ENCODE results near the gene SHISA9. TPM values are rescaled to one million over a fixed set of nuclear protein-coding genes. Genes with fewer than 3 reads are reported as not detected.
A peak's percentile ranks its signal among the peaks of the same experiment; 100 is the strongest.

The SHISA9 gene
- total and polyA plus RNA-seq, 5 donors from 2014 or later, result not detected

- no peak overlapping the region for H3K4me3 Mint-ChIP-seq
- Histone ChIP-seq H3K27ac (ENCODE audit: insufficient read depth, low read length, poor library complexity, severe bottlenecking) (no peak overlapping the region), H3K9me3 (ENCODE audit: control insufficient read depth in 2 of 2, low read length in 2 of 2) (no peaks in the 10 kb centered on the region), H3K4me3 (ENCODE audit: low read depth, low read length) (no peak overlapping the region), H3K36me3 (ENCODE audit: control insufficient read depth, insufficient read depth, low read length) (no peaks in the 10 kb centered on the region), H3K27me3 (ENCODE audit: control insufficient read depth, insufficient read depth, low read length) (no peaks in the 10 kb centered on the region), H3K4me1 (ENCODE audit: control insufficient read depth, insufficient read depth, low read length, poor library complexity, severe bottlenecking) (no peaks in the 10 kb centered on the region)
- no peak for ATAC-seq (ENCODE audit: low read depth in 2 of 2)
- H3K9me3 Mint-ChIP-seq, result peaks cover 0 to 8% (median 5%) of the 10 kb centered on the region in 7 donors
- no peaks in the 10 kb centered on the region for H3K4me1 Mint-ChIP-seq
- DNase-seq, result no peak
- H3K36me3 Mint-ChIP-seq, result no peaks in the 10 kb centered on the region
- no peak overlapping the region for H3K27ac Mint-ChIP-seq
- no peaks in the 10 kb centered on the region for H3K27me3 Mint-ChIP-seq
Observed at GRCh38 chr16:13080531-13080930, 179.1 kb downstream of the SHISA9 start.

GRCh38 chr16:13081825-13082331 is 180.5 kb downstream of the SHISA9 start:
- Mint-ChIP-seq H3K4me3 (no peak overlapping the region), H3K4me1 (no peaks in the 10 kb centered on the region), H3K27me3 (no peaks in the 10 kb centered on the region), H3K36me3 (no peaks in the 10 kb centered on the region), H3K9me3 (peaks cover 0 to 10% (median 4%) of the 10 kb centered on the region in 7 donors), H3K27ac (no peak overlapping the region)
- no peak overlapping the region for H3K4me3 ChIP-seq (ENCODE audit: low read depth, low read length)
- no peaks in the 10 kb centered on the region for H3K27me3 ChIP-seq (ENCODE audit: control insufficient read depth, insufficient read depth, low read length)
- H3K27ac ChIP-seq (ENCODE audit: insufficient read depth, low read length, poor library complexity, severe bottlenecking), result no peak overlapping the region
- ATAC-seq (ENCODE audit: low read depth in 2 of 2) (no peak), DNase-seq (no peak)
- no peaks in the 10 kb centered on the region for H3K9me3 ChIP-seq (ENCODE audit: control insufficient read depth in 2 of 2, low read length in 2 of 2)
- no peaks in the 10 kb centered on the region for H3K36me3 ChIP-seq (ENCODE audit: control insufficient read depth, insufficient read depth, low read length)
- H3K4me1 ChIP-seq (ENCODE audit: control insufficient read depth, insufficient read depth, low read length, poor library complexity, severe bottlenecking), result no peaks in the 10 kb centered on the region

- Histone ChIP-seq H3K4me1 (ENCODE audit: control insufficient read depth, insufficient read depth, low read length, poor library complexity, severe bottlenecking) (no peaks in the 10 kb centered on the region), H3K27ac (ENCODE audit: insufficient read depth, low read length, poor library complexity, severe bottlenecking) (no peak overlapping the region), H3K9me3 (ENCODE audit: control insufficient read depth in 2 of 2, low read length in 2 of 2) (no peaks in the 10 kb centered on the region), H3K36me3 (ENCODE audit: control insufficient read depth, insufficient read depth, low read length) (no peaks in the 10 kb centered on the region), H3K4me3 (ENCODE audit: low read depth, low read length) (no peak overlapping the region), H3K27me3 (ENCODE audit: control insufficient read depth, insufficient read depth, low read length) (no peaks in the 10 kb centered on the region)
- Mint-ChIP-seq H3K27ac (no peak overlapping the region), H3K9me3 (peaks cover 1 to 10% (median 5%) of the 10 kb centered on the region in 7 donors), H3K4me3 (no peak overlapping the region), H3K36me3 (no peaks in the 10 kb centered on the region), H3K27me3 (no peaks in the 10 kb centered on the region), H3K4me1 (no peaks in the 10 kb centered on the region)
- DNase-seq (no peak), ATAC-seq (ENCODE audit: low read depth in 2 of 2) (no peak)
Observed at GRCh38 chr16:13083681-13084080, 182.3 kb downstream of the SHISA9 start.

- H3K9me3 Mint-ChIP-seq, result peaks cover 1 to 15% (median 5%) of the 10 kb centered on the region in 7 donors
- DNase-seq (no peak), ATAC-seq (ENCODE audit: low read depth in 2 of 2) (no peak)
- no peak overlapping the region for H3K4me3 Mint-ChIP-seq
- no peaks in the 10 kb centered on the region for H3K27me3 Mint-ChIP-seq
- H3K4me1 Mint-ChIP-seq, result no peaks in the 10 kb centered on the region
- Histone ChIP-seq H3K36me3 (ENCODE audit: control insufficient read depth, insufficient read depth, low read length) (no peaks in the 10 kb centered on the region), H3K27ac (ENCODE audit: insufficient read depth, low read length, poor library complexity, severe bottlenecking) (no peak overlapping the region), H3K27me3 (ENCODE audit: control insufficient read depth, insufficient read depth, low read length) (no peaks in the 10 kb centered on the region), H3K4me3 (ENCODE audit: low read depth, low read length) (no peak overlapping the region), H3K4me1 (ENCODE audit: control insufficient read depth, insufficient read depth, low read length, poor library complexity, severe bottlenecking) (no peaks in the 10 kb centered on the region), H3K9me3 (ENCODE audit: control insufficient read depth in 2 of 2, low read length in 2 of 2) (no peaks in the 10 kb centered on the region)
- H3K36me3 Mint-ChIP-seq, result no peaks in the 10 kb centered on the region
- no peak overlapping the region for H3K27ac Mint-ChIP-seq
Observed at GRCh38 chr16:13084331-13084730, 182.9 kb downstream of the SHISA9 start.

GRCh38 chr16:13093661-13094060 is 192.3 kb downstream of the SHISA9 start:
- Histone ChIP-seq H3K9me3 (ENCODE audit: control insufficient read depth in 2 of 2, low read length in 2 of 2) (peaks cover 0 to 2% of the 10 kb centered on the region in 2 experiments), H3K4me1 (ENCODE audit: control insufficient read depth, insufficient read depth, low read length, poor library complexity, severe bottlenecking) (no peaks in the 10 kb centered on the region), H3K4me3 (ENCODE audit: low read depth, low read length) (no peak overlapping the region), H3K27ac (ENCODE audit: insufficient read depth, low read length, poor library complexity, severe bottlenecking) (no peak overlapping the region), H3K36me3 (ENCODE audit: control insufficient read depth, insufficient read depth, low read length) (no peaks in the 10 kb centered on the region), H3K27me3 (ENCODE audit: control insufficient read depth, insufficient read depth, low read length) (no peaks in the 10 kb centered on the region)
- H3K36me3 Mint-ChIP-seq, result no peaks in the 10 kb centered on the region
- no peaks in the 10 kb centered on the region for H3K27me3 Mint-ChIP-seq
- DNase-seq (no peak), ATAC-seq (ENCODE audit: low read depth in 2 of 2) (no peak)
- H3K27ac Mint-ChIP-seq, result no peak overlapping the region
- peaks cover 0 to 28% (median 10%) of the 10 kb centered on the region in 7 donors for H3K9me3 Mint-ChIP-seq
- H3K4me1 Mint-ChIP-seq, result no peaks in the 10 kb centered on the region
- H3K4me3 Mint-ChIP-seq, result no peak overlapping the region

GRCh38 chr16:13095061-13095460 is 193.7 kb downstream of the SHISA9 start:
- H3K27ac Mint-ChIP-seq, result peak overlapping the region in 1 of 3 donors; percentile 33
- H3K27me3 Mint-ChIP-seq, result no peaks in the 10 kb centered on the region
- H3K27ac ChIP-seq (ENCODE audit: insufficient read depth, low read length, poor library complexity, severe bottlenecking), result no peak overlapping the region
- H3K36me3 ChIP-seq (ENCODE audit: control insufficient read depth, insufficient read depth, low read length), result no peaks in the 10 kb centered on the region
- H3K36me3 Mint-ChIP-seq, result no peaks in the 10 kb centered on the region
- H3K4me1 Mint-ChIP-seq, result no peaks in the 10 kb centered on the region
- ATAC-seq (ENCODE audit: low read depth in 2 of 2) (no peak), DNase-seq (no peak)
- peaks cover 0 to 2% of the 10 kb centered on the region in 2 experiments for H3K9me3 ChIP-seq (ENCODE audit: control insufficient read depth in 2 of 2, low read length in 2 of 2)
- peaks cover 0 to 23% (median 3%) of the 10 kb centered on the region in 7 donors for H3K9me3 Mint-ChIP-seq
- H3K4me3 Mint-ChIP-seq, result no peak overlapping the region
- no peak overlapping the region for H3K4me3 ChIP-seq (ENCODE audit: low read depth, low read length)
- H3K27me3 ChIP-seq (ENCODE audit: control insufficient read depth, insufficient read depth, low read length), result no peaks in the 10 kb centered on the region
- no peaks in the 10 kb centered on the region for H3K4me1 ChIP-seq (ENCODE audit: control insufficient read depth, insufficient read depth, low read length, poor library complexity, severe bottlenecking)

- H3K36me3 Mint-ChIP-seq, result no peaks in the 10 kb centered on the region
- H3K27ac Mint-ChIP-seq, result no peak overlapping the region
- H3K9me3 Mint-ChIP-seq, result peaks cover 0 to 5% (median 3%) of the 10 kb centered on the region in 7 donors
- no peak overlapping the region for H3K4me3 ChIP-seq (ENCODE audit: low read depth, low read length)
- no peak overlapping the region for H3K4me3 Mint-ChIP-seq
- H3K36me3 ChIP-seq (ENCODE audit: control insufficient read depth, insufficient read depth, low read length), result no peaks in the 10 kb centered on the region
- H3K27me3 ChIP-seq (ENCODE audit: control insufficient read depth, insufficient read depth, low read length), result no peaks in the 10 kb centered on the region
- no peaks in the 10 kb centered on the region for H3K4me1 ChIP-seq (ENCODE audit: control insufficient read depth, insufficient read depth, low read length, poor library complexity, severe bottlenecking)
- no peak for ATAC-seq (ENCODE audit: low read depth in 2 of 2)
- H3K27ac ChIP-seq (ENCODE audit: insufficient read depth, low read length, poor library complexity, severe bottlenecking), result no peak overlapping the region
- H3K9me3 ChIP-seq (ENCODE audit: control insufficient read depth in 2 of 2, low read length in 2 of 2), result no peaks in the 10 kb centered on the region
- H3K4me1 Mint-ChIP-seq, result no peaks in the 10 kb centered on the region
- H3K27me3 Mint-ChIP-seq, result no peaks in the 10 kb centered on the region
- no peak for DNase-seq
Observed at GRCh38 chr16:13098536-13098935, 197.1 kb downstream of the SHISA9 start.

GRCh38 chr16:13099822-13100221 is 198.4 kb downstream of the SHISA9 start:
- H3K4me3 ChIP-seq (ENCODE audit: low read depth, low read length), result no peak overlapping the region
- Mint-ChIP-seq H3K4me3 (no peak overlapping the region), H3K4me1 (no peaks in the 10 kb centered on the region), H3K27me3 (no peaks in the 10 kb centered on the region), H3K36me3 (no peaks in the 10 kb centered on the region), H3K9me3 (peaks cover 0 to 9% (median 4%) of the 10 kb centered on the region in 7 donors), H3K27ac (no peak overlapping the region)
- no peaks in the 10 kb centered on the region for H3K9me3 ChIP-seq (ENCODE audit: control insufficient read depth in 2 of 2, low read length in 2 of 2)
- DNase-seq (no peak), ATAC-seq (ENCODE audit: low read depth in 2 of 2) (no peak)
- no peaks in the 10 kb centered on the region for H3K4me1 ChIP-seq (ENCODE audit: control insufficient read depth, insufficient read depth, low read length, poor library complexity, severe bottlenecking)
- H3K36me3 ChIP-seq (ENCODE audit: control insufficient read depth, insufficient read depth, low read length), result no peaks in the 10 kb centered on the region
- no peaks in the 10 kb centered on the region for H3K27me3 ChIP-seq (ENCODE audit: control insufficient read depth, insufficient read depth, low read length)
- no peak overlapping the region for H3K27ac ChIP-seq (ENCODE audit: insufficient read depth, low read length, poor library complexity, severe bottlenecking)
